Measurements from ENCODE around the gene DYNLRB1. TPM values are rescaled to one million over a fixed set of nuclear protein-coding genes. Genes with fewer than 3 reads are reported as not detected.
"Not testable (repeated sequence)": the region's sequence is repeated elsewhere in the genome, so short reads cannot be mapped to it uniquely, and the experiment has no call there.

Gene DYNLRB1
- total RNA-seq, 2 experiments from 2014 or later, result 90.5 to 105 TPM

DNA sequence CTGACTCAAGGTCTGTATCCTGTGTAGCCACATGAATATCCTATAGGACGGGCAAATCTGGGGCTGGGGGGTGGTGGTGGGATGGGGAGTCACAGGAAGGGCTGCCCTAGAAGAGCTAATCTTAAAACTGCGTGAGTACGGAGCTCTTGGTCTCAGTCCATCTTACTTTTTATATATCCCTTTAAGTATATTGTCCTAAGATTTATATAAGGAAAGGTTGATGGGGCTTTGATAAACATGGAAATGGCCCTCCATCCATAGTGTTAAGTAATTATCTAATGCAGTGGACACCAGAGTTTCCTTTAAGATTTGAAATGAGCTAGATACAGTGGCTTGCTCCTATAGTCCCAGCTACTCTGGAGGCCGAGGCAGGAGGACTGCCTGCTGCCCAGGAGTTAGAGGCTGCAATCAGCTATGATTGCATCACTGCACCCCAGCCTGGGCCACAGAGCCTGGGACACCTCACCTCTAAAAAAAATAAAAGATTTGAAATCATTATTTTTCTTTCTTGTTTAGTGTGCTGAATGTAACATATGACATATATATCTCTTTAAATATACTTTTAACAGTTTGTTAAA is 24.2 kb upstream of the DYNLRB1 start:
- peaks cover 2% of the 10 kb centered on the region for H3K9me3 Mint-ChIP-seq
- CTCF ChIA-PET, result interaction anchor here (1.2 to 2.2 kb wide), 3 partner anchors 32 to 255 kb away, joined by 3 to 7 read pairs (median 5); no protein-coding TSS in a partner anchor
- no peaks in the 10 kb centered on the region for H3K4me1 Mint-ChIP-seq
- POLR2A ChIA-PET, result no interaction called here
- H3K4me3 Mint-ChIP-seq, result no peak overlapping the region
- H3K27ac Mint-ChIP-seq, result no peak overlapping the region
- H3K36me3 Mint-ChIP-seq (ENCODE audit: low read depth), result peaks cover 58% of the 10 kb centered on the region
- no peak for DNase-seq
- H3K27me3 Mint-ChIP-seq, result no peaks in the 10 kb centered on the region

DNA sequence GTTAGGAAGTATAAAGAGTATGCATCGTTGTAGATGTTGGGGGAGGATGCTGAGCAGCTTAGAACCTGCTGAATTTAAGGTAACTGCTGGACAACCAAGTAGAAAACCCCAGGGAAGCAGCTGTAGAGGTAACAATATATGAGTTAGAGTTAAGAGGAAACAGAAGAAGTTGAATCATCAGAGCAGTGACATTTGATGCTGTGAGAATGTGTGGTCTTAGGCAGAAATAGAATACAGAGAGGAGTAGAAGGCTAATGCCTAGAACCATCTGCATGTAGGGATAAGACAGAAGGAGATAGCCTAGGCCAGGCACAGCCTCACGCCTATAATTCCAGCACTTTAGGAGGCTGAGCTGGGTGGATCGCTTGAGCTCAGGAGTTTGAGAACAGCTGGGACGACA is 22.6 kb upstream of the DYNLRB1 start:
- POLR2A ChIA-PET, result no interaction called here
- no peak overlapping the region for H3K27ac Mint-ChIP-seq
- no peaks in the 10 kb centered on the region for H3K4me1 Mint-ChIP-seq
- H3K27me3 Mint-ChIP-seq, result no peaks in the 10 kb centered on the region
- no peak for DNase-seq
- no peak overlapping the region for H3K4me3 Mint-ChIP-seq
- H3K9me3 Mint-ChIP-seq, result peaks cover 5% of the 10 kb centered on the region
- peaks cover 65% of the 10 kb centered on the region for H3K36me3 Mint-ChIP-seq (ENCODE audit: low read depth)
- CTCF ChIA-PET, result interaction anchor here (0.7 to 2.2 kb wide), 3 partner anchors 17 to 218 kb away, joined by 3 to 7 read pairs (median 4); no protein-coding TSS in a partner anchor

DNA sequence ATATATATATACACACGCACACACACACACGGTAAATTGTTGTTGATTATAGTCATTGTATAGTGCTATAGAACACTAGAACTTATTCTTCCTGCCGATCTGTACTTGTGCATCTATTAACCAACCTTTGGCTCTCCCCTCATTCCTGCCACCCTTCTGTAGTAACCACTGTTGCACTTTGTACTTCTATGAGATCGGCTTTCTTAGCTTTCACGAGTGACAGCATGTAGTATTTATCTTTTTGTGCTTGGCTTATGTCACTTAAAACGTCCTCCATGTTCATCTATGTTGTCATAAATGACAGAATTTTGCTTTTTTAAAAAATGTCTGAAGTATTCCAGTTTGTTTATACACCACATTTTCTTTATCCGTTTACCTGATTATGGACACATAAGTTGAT is 20.9 kb upstream of the DYNLRB1 start:
- CTCF ChIA-PET, result no interaction called here
- no peaks in the 10 kb centered on the region for H3K27me3 Mint-ChIP-seq
- no peak overlapping the region for H3K4me3 Mint-ChIP-seq
- peaks cover 13% of the 10 kb centered on the region for H3K9me3 Mint-ChIP-seq
- H3K4me1 Mint-ChIP-seq, result peaks cover under 1% of the 10 kb centered on the region
- DNase-seq, result no peak
- peaks cover 66% of the 10 kb centered on the region for H3K36me3 Mint-ChIP-seq (ENCODE audit: low read depth)
- no peak overlapping the region for H3K27ac Mint-ChIP-seq
- POLR2A ChIA-PET, result no interaction called here

DNA sequence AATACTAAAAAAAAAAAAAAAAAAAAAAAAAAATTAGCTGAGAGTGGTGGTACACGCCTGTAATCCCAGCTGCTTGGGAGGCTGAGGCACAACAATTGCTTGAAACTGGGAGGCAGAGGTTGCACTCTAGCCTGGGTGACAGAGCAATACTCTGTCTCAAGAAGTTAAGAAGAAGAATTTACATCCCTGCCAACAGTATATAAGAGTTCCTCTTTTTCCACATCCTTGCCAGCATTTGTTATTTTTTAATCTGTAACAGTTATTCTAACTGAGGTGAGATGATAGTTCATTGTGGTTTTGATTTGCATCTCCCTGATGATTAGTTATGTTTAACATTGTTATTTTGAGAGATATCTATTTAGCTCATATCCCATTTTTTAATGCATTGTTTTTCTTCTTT is 20.3 kb upstream of the DYNLRB1 start:
- Mint-ChIP-seq H3K27ac (no peak overlapping the region), H3K27me3 (no peaks in the 10 kb centered on the region), H3K9me3 (peaks cover 19% of the 10 kb centered on the region), H3K4me3 (no peak overlapping the region), H3K36me3 (ENCODE audit: low read depth) (peaks cover 68% of the 10 kb centered on the region), H3K4me1 (peaks cover 6% of the 10 kb centered on the region)
- no peak for DNase-seq
- POLR2A ChIA-PET, result no interaction called here
- CTCF ChIA-PET, result no interaction called here

DNA sequence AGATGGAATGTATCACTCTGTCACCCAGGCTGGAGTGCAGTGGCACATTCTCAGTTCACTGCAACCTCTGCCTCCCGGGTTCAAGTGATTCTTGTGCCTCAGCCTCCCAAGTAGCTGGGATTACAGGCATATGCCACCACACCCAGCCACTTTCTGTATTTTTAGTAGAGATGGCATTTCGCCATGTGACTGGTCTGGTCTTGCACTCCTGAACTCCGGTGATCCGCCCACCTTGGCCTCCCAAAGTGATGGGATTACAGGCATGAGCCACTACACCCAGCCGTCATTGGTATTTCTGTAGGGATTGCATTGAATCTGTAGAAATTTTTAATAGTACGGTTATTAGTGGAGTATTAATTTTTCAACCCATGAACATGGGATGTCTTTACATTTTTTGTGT is 18.6 kb upstream of the DYNLRB1 start:
- POLR2A ChIA-PET, H3K27ac Mint-ChIP-seq, DNase-seq, H3K27me3 Mint-ChIP-seq, H3K4me1 Mint-ChIP-seq, H3K4me3 Mint-ChIP-seq: not testable (repeated sequence)
- peaks cover 20% of the 10 kb centered on the region for H3K9me3 Mint-ChIP-seq
- H3K36me3 Mint-ChIP-seq (ENCODE audit: low read depth), result peaks cover 66% of the 10 kb centered on the region
- CTCF ChIA-PET, result interaction anchor here (1.2 kb wide), 1 partner anchor 10 kb away, joined by 4 read pairs; no protein-coding TSS in a partner anchor

DNA sequence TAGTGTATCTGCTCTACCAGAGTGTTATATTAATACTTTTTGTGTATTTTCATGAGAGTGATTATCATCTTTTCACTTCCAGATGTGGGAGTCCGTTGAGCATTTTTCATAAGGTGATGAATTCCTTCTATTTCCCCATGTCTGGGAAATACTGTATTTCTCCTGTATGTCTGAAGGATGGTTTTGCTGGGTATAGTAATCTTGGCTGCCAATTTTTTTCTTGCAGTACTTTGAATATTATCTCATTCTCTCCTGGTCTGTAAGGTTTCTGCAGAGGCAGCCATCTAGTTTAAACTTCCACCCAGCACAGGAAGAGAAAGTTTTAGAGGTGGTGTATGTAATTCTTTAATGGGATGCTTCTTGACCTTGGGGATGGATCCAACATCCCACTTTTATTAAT is 15.4 kb upstream of the DYNLRB1 start:
- no peak overlapping the region for H3K27ac Mint-ChIP-seq
- CTCF ChIA-PET, result no interaction called here
- peaks cover 18% of the 10 kb centered on the region for H3K9me3 Mint-ChIP-seq
- no peaks in the 10 kb centered on the region for H3K27me3 Mint-ChIP-seq
- POLR2A ChIA-PET, result no interaction called here
- peaks cover 56% of the 10 kb centered on the region for H3K36me3 Mint-ChIP-seq (ENCODE audit: low read depth)
- H3K4me1 Mint-ChIP-seq, result peaks cover 6% of the 10 kb centered on the region
- DNase-seq, result no peak
- no peak overlapping the region for H3K4me3 Mint-ChIP-seq

DNA sequence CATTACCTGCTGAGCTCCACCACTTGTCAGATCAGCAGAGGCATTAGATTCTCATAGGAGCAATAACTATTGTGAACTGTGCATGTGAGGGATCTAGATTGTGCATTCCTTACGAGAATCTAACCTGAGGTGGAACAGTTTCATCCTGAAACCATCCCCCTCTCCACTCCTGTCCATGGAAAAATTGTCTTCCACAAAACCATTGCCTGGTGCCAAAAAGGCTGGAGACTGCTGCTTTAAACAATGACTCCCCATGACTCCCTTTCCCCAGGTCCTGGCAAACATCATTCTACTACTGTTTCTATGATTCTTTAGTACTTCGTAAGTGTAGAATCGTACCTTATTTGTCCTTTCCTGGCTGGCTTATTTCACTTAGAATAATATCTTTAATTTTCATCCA is 9.7 kb upstream of the DYNLRB1 start:
- Mint-ChIP-seq H3K36me3 (ENCODE audit: low read depth) (peaks cover 35% of the 10 kb centered on the region), H3K4me1 (no peaks in the 10 kb centered on the region), H3K4me3 (no peak overlapping the region), H3K9me3 (no peaks in the 10 kb centered on the region), H3K27me3 (no peaks in the 10 kb centered on the region), H3K27ac (no peak overlapping the region)
- no peak for DNase-seq
- ChIA-PET CTCF (interaction anchor here (1.2 kb wide), 1 partner anchor 30 kb away, joined by 3 read pairs; no protein-coding TSS in a partner anchor), POLR2A (no interaction called here)

DNA sequence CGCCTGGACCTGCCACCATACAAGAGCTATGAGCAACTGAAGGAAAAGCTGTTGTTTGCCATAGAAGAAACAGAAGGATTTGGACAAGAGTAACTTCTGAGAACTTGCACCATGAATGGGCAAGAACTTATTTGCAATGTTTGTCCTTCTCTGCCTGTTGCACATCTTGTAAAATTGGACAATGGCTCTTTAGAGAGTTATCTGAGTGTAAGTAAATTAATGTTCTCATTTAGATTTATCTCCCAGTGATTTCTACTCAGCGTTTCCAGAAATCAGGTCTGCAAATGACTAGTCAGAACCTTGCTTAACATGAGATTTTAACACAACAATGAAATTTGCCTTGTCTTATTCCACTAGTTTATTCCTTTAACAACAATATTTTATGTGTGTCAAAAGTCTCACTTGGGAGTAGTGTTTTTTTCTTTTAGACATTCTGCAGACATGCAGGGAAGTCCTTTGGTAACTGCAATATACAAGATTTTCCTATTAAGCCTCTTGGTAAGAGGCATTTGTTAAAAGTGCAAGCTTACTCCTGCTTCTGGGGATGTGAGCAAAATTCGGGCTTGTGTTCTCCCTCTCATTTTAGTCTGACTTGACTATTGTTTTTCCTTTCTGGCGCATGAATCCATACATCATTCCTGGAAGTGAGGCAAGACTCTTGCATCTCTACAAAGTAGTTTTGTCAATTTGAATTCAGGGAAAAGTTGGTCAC is 8.4 kb upstream of the DYNLRB1 start:
- ChIA-PET CTCF (no interaction called here), POLR2A (no interaction called here)
- Mint-ChIP-seq H3K27me3 (no peaks in the 10 kb centered on the region), H3K4me1 (no peaks in the 10 kb centered on the region), H3K4me3 (no peak overlapping the region), H3K36me3 (ENCODE audit: low read depth) (peaks cover 32% of the 10 kb centered on the region), H3K9me3 (no peaks in the 10 kb centered on the region), H3K27ac (no peak overlapping the region)
- DNase-seq, result no peak

DNA sequence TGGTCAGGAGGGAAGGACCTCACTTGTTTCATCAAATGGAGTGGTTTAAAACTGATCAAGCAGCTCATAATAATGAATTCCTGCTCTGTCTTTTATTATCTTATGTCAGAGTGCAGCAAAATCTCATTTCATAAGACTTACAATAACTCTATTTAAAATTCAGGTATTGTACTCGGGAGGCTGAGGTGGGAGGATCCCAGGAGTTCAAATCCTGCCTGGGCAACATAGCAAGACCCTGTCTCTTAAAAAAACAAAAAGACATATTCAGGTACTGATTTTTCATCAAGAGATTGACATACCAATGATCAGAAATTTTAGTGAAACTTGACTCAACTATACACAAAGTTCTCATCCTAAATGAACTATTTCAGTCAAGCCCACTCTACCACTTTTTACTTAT is 5.6 kb upstream of the DYNLRB1 start:
- ChIA-PET CTCF (no interaction called here), POLR2A (interaction anchor here (0.8 kb wide), 1 partner anchor 57 kb away, joined by 4 read pairs; no protein-coding TSS in a partner anchor)
- peaks cover 14% of the 10 kb centered on the region for H3K4me1 Mint-ChIP-seq
- DNase-seq, result no peak
- peaks cover 25% of the 10 kb centered on the region for H3K36me3 Mint-ChIP-seq (ENCODE audit: low read depth)
- H3K4me3 Mint-ChIP-seq, result no peak overlapping the region
- H3K9me3 Mint-ChIP-seq, result no peaks in the 10 kb centered on the region
- no peaks in the 10 kb centered on the region for H3K27me3 Mint-ChIP-seq
- H3K27ac Mint-ChIP-seq, result no peak overlapping the region

DNA sequence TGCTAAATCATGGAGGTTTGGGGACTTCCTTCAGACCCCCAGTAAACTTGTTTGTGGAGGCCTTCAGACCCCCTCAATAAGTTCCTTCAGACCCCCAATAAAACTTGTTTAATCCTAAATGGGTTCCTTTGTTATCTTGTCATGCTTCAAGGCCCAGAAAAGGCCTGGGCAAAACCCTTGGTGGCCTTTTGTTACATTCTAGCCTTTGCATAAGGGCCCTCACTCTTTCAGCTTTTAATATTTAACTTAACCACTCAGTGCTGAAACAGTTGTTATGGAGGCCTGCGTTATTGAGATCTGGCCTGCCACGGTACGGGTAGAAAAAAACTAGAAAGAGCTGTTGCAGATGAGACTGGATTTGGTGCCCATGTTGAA is 4.3 kb upstream of the DYNLRB1 start:
- no peak for DNase-seq
- Mint-ChIP-seq H3K4me3 (no peak overlapping the region), H3K4me1 (peaks cover 14% of the 10 kb centered on the region), H3K27me3 (no peaks in the 10 kb centered on the region), H3K36me3 (ENCODE audit: low read depth) (peaks cover 18% of the 10 kb centered on the region), H3K9me3 (no peaks in the 10 kb centered on the region), H3K27ac (no peak overlapping the region)
- ChIA-PET POLR2A (interaction anchor here (1.1 kb wide), 1 partner anchor 209 kb away, joined by 3 read pairs; the partner anchor contains the start of gene AHCY), CTCF (interaction anchor here (1.1 to 1.7 kb wide), 3 partner anchors 35 to 257 kb away, joined by 3 to 6 read pairs (median 5); no protein-coding TSS in a partner anchor)

DNA sequence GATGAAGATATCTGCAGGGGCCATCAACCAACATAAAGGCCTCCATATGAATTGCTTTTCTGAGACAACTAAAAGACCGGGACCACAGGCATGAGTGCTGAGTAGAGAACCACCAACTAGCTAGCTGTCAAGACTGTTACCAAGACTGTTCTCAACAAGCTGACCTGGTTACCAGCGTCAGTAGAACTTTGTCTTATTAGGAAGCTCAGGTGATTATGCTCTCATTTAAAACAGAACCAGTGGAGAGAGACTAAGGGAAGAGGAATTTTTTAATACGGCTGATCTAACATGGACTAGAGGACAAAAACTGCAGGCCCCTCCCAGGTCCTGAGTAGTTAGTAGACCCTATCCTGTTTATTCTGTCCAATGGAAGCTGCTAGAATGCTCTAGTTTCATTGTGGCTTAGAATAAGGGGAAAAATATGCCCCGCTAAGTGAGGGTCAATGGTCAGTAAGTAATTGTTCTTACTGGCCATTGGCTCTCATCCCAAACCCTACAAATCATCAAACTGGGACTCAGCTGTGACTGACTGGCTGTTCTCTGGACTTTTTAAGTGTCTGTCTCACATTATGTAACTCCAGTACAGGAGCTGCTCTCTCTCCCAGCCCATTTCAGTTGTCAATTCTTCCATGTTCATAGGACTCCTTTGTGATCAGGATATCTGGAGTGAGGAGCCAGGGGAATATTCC is 3.8 kb upstream of the DYNLRB1 start:
- ChIA-PET CTCF (interaction anchor here (1.1 to 1.7 kb wide), 3 partner anchors 35 to 257 kb away, joined by 3 to 6 read pairs (median 5); no protein-coding TSS in a partner anchor), POLR2A (interaction anchor here (1.1 kb wide), 1 partner anchor 210 kb away, joined by 3 read pairs; the partner anchor contains the start of gene AHCY)
- DNase-seq, result no peak
- H3K36me3 Mint-ChIP-seq (ENCODE audit: low read depth), result peaks cover 14% of the 10 kb centered on the region
- no peaks in the 10 kb centered on the region for H3K9me3 Mint-ChIP-seq
- no peak overlapping the region for H3K27ac Mint-ChIP-seq
- no peaks in the 10 kb centered on the region for H3K27me3 Mint-ChIP-seq
- H3K4me3 Mint-ChIP-seq, result no peak overlapping the region
- peaks cover 17% of the 10 kb centered on the region for H3K4me1 Mint-ChIP-seq

DNA sequence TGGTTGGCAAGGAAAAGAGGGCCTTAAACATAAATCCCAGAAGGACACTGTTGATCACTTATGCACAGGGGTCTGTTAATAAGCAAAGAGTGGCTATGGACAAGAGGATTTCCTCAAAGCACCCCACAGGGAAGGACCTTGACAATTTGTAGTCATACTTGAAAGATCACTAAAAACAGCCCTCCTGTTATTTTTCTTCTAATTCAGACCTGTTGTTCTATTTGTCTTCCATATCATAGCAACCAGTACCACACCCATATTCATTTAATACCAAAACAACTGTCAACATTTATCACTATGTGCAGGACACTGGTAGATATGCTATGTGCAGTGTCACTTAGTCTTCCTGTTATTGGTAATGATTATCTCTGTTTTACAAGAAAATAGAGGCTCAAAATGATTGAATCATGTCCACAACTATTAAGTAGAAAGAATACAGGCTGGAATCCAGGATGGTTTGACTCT is 3.2 kb upstream of the DYNLRB1 start:
- Mint-ChIP-seq H3K27ac (no peak overlapping the region), H3K4me1 (peaks cover 20% of the 10 kb centered on the region), H3K36me3 (ENCODE audit: low read depth) (peaks cover 12% of the 10 kb centered on the region), H3K27me3 (no peaks in the 10 kb centered on the region), H3K4me3 (no peak overlapping the region), H3K9me3 (no peaks in the 10 kb centered on the region)
- no peak for DNase-seq
- ChIA-PET POLR2A (interaction anchor here (1.1 kb wide), 1 partner anchor 210 kb away, joined by 3 read pairs; the partner anchor contains the start of gene AHCY), CTCF (interaction anchor here (1.1 to 1.7 kb wide), 2 partner anchors 36 to 200 kb away, joined by 3 to 6 read pairs; no protein-coding TSS in a partner anchor)

DNA sequence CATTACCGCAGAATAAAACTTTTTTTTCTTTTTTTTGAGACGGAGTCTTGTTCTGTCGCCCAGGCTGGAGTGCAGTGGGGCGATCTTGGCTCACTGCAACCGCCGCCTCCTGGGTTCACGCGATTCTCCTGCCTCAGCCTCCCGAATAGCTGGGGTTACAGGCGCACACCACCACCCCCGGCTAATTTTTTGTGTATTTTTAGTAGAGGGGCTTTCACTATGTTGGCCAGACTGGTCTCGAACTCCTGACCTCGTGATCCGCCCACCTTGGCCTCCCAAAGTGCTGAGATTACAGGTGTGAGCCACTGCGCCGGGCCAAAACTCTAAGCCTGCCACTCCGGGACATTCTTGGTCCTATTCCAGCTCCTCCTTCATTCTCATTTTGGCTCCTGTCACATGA is 2.2 kb upstream of the DYNLRB1 start:
- peaks cover 27% of the 10 kb centered on the region for H3K4me1 Mint-ChIP-seq
- H3K27me3 Mint-ChIP-seq, H3K4me3 Mint-ChIP-seq, H3K9me3 Mint-ChIP-seq, POLR2A ChIA-PET, H3K27ac Mint-ChIP-seq, DNase-seq: not testable (repeated sequence)
- peaks cover 12% of the 10 kb centered on the region for H3K36me3 Mint-ChIP-seq (ENCODE audit: low read depth)
- CTCF ChIA-PET, result interaction anchor here (1.2 kb wide), 1 partner anchor 202 kb away, joined by 4 read pairs; no protein-coding TSS in a partner anchor
